ENCODE results near the gene RBM15. TPM values are rescaled to one million over a fixed set of nuclear protein-coding genes. Genes with fewer than 3 reads are reported as not detected.

RBM15 gene
- total RNA-seq, 1 donor from 2014 or later, result 36.6 TPM

- Histone ChIP-seq H3K27ac (peak overlapping the region; percentile 42), H3K4me3 (peak overlapping the region; percentile 24 to 33), H3K27me3 (no peaks in the 10 kb centered on the region), H3K9me3 (no peaks in the 10 kb centered on the region), H3K36me3 (no peaks in the 10 kb centered on the region), H3K4me1 (peaks cover 5% of the 10 kb centered on the region)
- TF ChIP-seq, protein P1, sequence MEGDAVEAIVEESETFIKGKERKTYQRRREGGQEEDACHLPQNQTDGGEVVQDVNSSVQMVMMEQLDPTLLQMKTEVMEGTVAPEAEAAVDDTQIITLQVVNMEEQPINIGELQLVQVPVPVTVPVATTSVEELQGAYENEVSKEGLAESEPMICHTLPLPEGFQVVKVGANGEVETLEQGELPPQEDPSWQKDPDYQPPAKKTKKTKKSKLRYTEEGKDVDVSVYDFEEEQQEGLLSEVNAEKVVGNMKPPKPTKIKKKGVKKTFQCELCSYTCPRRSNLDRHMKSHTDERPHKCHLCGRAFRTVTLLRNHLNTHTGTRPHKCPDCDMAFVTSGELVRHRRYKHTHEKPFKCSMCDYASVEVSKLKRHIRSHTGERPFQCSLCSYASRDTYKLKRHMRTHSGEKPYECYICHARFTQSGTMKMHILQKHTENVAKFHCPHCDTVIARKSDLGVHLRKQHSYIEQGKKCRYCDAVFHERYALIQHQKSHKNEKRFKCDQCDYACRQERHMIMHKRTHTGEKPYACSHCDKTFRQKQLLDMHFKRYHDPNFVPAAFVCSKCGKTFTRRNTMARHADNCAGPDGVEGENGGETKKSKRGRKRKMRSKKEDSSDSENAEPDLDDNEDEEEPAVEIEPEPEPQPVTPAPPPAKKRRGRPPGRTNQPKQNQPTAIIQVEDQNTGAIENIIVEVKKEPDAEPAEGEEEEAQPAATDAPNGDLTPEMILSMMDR (IDR thresholded peaks at IDR 0.05), result no peak
- TF ChIP-seq POLR2A (IDR thresholded peaks at IDR 0.05) (no peak), POLR2AphosphoS5 (IDR thresholded peaks at IDR 0.05; ENCODE audit: insufficient read depth in 1 of 2, low read depth in 1 of 2) (no peak)
- intact Hi-C loops (cut with DNase I), result loop anchor here (2.0 kb wide), 1 partner anchor 35 kb away; no protein-coding TSS in a partner anchor
- DNase-seq (ENCODE audit: extremely low spot score in 2 of 2), result no peak
These were observed 50.9 kb downstream of the RBM15 start for GRCh38 chr1:110390096-110390495.

GRCh38 chr1:110390692-110391245, 51.6 kb downstream of the RBM15 start, which contains the start of gene SLC16A4:
SLC16A4 (minus strand) TSS chr1:110391026; CDS start chr1:110389323, 1,703 bp downstream.
- Histone ChIP-seq H3K36me3 (no peaks in the 10 kb centered on the region), H3K4me3 (peak within 1 kb of the TSS; percentile 24 to 33), H3K9me3 (no peaks in the 10 kb centered on the region), H3K27ac (peak within 1 kb of the TSS; percentile 63), H3K4me1 (peaks cover 5% of the 10 kb centered on the region), H3K27me3 (no peaks in the 10 kb centered on the region)
- intact Hi-C loops (cut with DNase I), result loop anchor here (2.0 kb wide), 1 partner anchor 34 kb away; no protein-coding TSS in a partner anchor
- DNase-seq (ENCODE audit: extremely low spot score in 2 of 2), result no peak
- TF ChIP-seq POLR2AphosphoS5 (IDR thresholded peaks at IDR 0.05; ENCODE audit: insufficient read depth in 1 of 2, low read depth in 1 of 2) (no peak), POLR2A (IDR thresholded peaks at IDR 0.05) (no peak)
- TF ChIP-seq, protein P1 (IDR thresholded peaks at IDR 0.05), result no peak

DNA sequence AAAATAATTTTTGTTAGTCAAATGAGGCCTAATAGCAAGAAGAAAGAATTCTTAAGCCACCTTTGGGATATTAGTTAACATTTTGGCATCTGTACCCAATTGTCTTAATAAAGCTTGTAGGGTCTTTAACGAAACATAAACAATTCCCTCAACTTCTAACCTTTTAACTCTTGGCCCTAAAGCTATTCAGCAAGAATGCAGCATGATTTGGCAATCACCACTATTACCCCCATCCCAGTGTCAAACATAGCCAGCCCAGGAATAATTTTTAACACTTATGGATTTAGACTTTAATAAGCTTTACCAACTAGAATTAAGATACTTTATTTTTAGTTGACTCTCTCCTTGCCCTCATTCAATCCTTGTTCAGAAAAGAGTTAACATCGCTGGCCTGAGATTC, 54.1 kb downstream of the RBM15 start:
- Histone ChIP-seq H3K27ac (no peak overlapping the region), H3K4me3 (no peak overlapping the region), H3K36me3 (peaks cover 0 to 9% of the 10 kb centered on the region in 2 donors), H3K4me1 (peaks cover 5% of the 10 kb centered on the region), H3K9me3 (no peaks in the 10 kb centered on the region), H3K27me3 (no peaks in the 10 kb centered on the region)
- TF ChIP-seq, protein P1 (IDR thresholded peaks at IDR 0.05), result no peak
- TF ChIP-seq POLR2AphosphoS5 (IDR thresholded peaks at IDR 0.05; ENCODE audit: insufficient read depth in 1 of 2, low read depth in 1 of 2) (no peak), POLR2A (IDR thresholded peaks at IDR 0.05) (no peak)
- intact Hi-C loops (cut with DNase I), result no loop called here
- no peak for DNase-seq (ENCODE audit: extremely low spot score in 2 of 2)

DNA sequence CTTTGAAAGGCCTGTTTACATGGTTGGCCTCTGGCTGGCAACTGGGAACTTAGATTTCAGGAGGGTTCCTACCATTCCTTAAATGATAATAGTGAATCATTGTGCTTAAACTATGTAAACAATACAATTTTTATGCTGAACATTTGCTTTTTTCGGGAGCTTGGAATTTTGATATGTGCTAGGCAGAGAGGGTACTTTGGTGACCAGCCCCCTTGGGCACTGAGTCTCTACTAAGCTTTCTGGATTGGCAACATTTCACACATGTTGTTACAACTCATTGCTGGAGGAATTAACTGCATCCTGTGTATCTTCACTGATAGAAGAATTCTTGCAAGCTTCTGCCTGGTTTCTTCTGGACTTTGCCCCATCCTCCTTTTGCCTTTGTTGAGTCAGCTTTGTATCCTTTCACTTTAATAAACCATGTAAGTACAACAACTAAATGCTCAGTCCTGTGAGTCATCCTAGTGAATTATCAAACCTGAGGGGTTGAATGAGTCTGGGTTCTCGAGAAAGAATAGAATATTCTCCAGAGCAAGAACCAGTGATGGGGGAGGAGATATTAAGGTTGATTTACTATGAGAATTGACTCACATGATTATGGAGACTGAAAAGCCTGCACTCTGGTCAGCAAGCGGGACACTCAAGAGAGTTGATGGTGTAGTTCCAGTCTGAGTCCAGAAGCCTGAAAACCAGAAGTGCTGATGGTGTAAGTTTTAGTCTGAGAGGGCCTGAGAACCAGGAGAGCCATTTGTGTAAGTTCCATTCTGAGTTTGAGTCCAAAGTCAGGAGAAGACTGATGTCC, 54.7 kb downstream of the RBM15 start:
- H3K36me3 ChIP-seq, result peaks cover 0 to 14% of the 10 kb centered on the region in 2 donors
- H3K27ac ChIP-seq, result no peak overlapping the region
- no peak for DNase-seq (ENCODE audit: extremely low spot score in 2 of 2)
- no peaks in the 10 kb centered on the region for H3K9me3 ChIP-seq
- peaks cover 1% of the 10 kb centered on the region for H3K4me1 ChIP-seq
- TF ChIP-seq, protein P1 (IDR thresholded peaks at IDR 0.05), result no peak
- TF ChIP-seq POLR2AphosphoS5 (IDR thresholded peaks at IDR 0.05; ENCODE audit: insufficient read depth in 1 of 2, low read depth in 1 of 2) (no peak), POLR2A (IDR thresholded peaks at IDR 0.05) (no peak)
- intact Hi-C loops (cut with DNase I), result no loop called here
- no peaks in the 10 kb centered on the region for H3K27me3 ChIP-seq
- H3K4me3 ChIP-seq, result no peak overlapping the region

DNA sequence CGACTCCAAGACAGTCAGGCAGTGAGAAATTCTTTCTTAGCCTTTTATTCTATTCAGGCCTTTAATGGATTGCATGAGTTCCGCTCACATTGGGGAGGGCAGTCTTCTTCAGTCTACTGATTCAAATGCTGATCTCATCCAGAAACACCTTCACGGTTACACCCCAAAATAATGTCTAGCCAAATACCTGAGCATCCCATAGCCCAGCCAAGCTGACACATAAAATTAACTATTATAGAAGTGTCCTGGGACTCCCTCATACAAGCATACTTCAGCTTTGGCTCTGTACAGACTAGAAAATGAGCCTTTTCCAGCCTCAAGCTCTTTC, 55.3 kb downstream of the RBM15 start:
- intact Hi-C loops (cut with DNase I), result no loop called here

More for the DNA sequence above, 55.3 kb downstream of the RBM15 start:
- TF ChIP-seq POLR2A (IDR thresholded peaks at IDR 0.05), result no peak
- TF ChIP-seq, protein P1 (IDR thresholded peaks at IDR 0.05), result no peak
- no peak for TF ChIP-seq POLR2AphosphoS5 (IDR thresholded peaks at IDR 0.05; ENCODE audit: insufficient read depth in 1 of 2, low read depth in 1 of 2)
- no peaks in the 10 kb centered on the region for H3K27me3 ChIP-seq
- H3K36me3 ChIP-seq, result peaks cover 0 to 17% of the 10 kb centered on the region in 2 donors
- no peak overlapping the region for H3K4me3 ChIP-seq
- H3K27ac ChIP-seq, result no peak overlapping the region
- no peaks in the 10 kb centered on the region for H3K9me3 ChIP-seq
- DNase-seq (ENCODE audit: extremely low spot score in 2 of 2), result no peak
- H3K4me1 ChIP-seq, result no peaks in the 10 kb centered on the region

Data from vagina (tissue), 2 donors.